CD8-positive, alpha-beta memory T cell (primary cell): ENCODE results near the gene GPR62. TPM values are rescaled to one million over a fixed set of nuclear protein-coding genes. Genes with fewer than 3 reads are reported as not detected.
"Not testable (repeated sequence)": the region's sequence is repeated elsewhere in the genome, so short reads cannot be mapped to it uniquely, and the experiment has no call there.

Experiments
- CTCF ChIA-PET: fragments of 350-600 bp; sonication (Branson Sonifier 250); formaldehyde crosslinking; loops from one replicate; lab custom pipeline; 2021; ENCODE audit warnings: antibody characterized with exemption; lab: Charles Lee
- POLR2A ChIA-PET: fragments of 350-600 bp; sonication (Branson Sonifier 250); formaldehyde crosslinking; loops from one replicate; lab custom pipeline; 2021; ENCODE audit warnings: antibody characterized with exemption; lab: Charles Lee
- DNase-seq, 5 donors: peaks; one replicate each; pipeline versions ENCODE4 v3.0.0 to v3.0.0-alpha.2; 2020 to 2022; ENCODE audit warnings: mixed read lengths in 1 of 5
- H3K27ac ChIP-seq: one replicate; pipeline ENCODE4 v1.7.0; 2013; ENCODE audit warnings: low read depth, mild to moderate bottlenecking, low read length, moderate library complexity
- H3K27me3 ChIP-seq: 2 replicates; pipeline ENCODE4 v1.7.0; 2013; ENCODE audit warnings: low read length, mild to moderate bottlenecking; ENCODE audit not compliant: insufficient read depth, poor library complexity, severe bottlenecking
- H3K36me3 ChIP-seq: 2 replicates; pipeline ENCODE4 v1.7.0; 2013; ENCODE audit warnings: mild to moderate bottlenecking, low read length, moderate library complexity; ENCODE audit not compliant: insufficient read depth
- H3K4me1 ChIP-seq: 2 replicates; pipeline ENCODE4 v1.7.0; 2013; ENCODE audit warnings: mild to moderate bottlenecking, low read length, moderate library complexity; ENCODE audit not compliant: insufficient read depth
- H3K4me3 ChIP-seq: 2 replicates; pipeline ENCODE4 v1.7.0; 2013; ENCODE audit warnings: mild to moderate bottlenecking, low read length
- H3K9me3 ChIP-seq: 2 replicates; pipeline ENCODE4 v1.7.0; 2013; ENCODE audit warnings: mild to moderate bottlenecking, low read length
- H3K27ac Mint-ChIP-seq, 8 donors: one replicate each; pipeline ENCODE4 v1.8.0; 2020 to 2021; ENCODE audit warnings: mixed read lengths in 8 of 8, mild to moderate bottlenecking in 6 of 8, inconsistent platforms in 3 of 8, moderate library complexity in 3 of 8
- H3K27me3 Mint-ChIP-seq, 2 donors: one replicate each; pipeline ENCODE4 v1.8.0; 2020 to 2021; ENCODE audit warnings: mixed read lengths in 2 of 2, mild to moderate bottlenecking in 1 of 2, moderate library complexity in 1 of 2
- H3K36me3 Mint-ChIP-seq, 3 donors: one replicate each; pipeline ENCODE4 v1.8.0; 2020 to 2021; ENCODE audit warnings: mixed read lengths in 3 of 3, inconsistent platforms in 1 of 3, mild to moderate bottlenecking in 1 of 3
- H3K4me1 Mint-ChIP-seq, 3 donors: one replicate each; pipeline ENCODE4 v1.8.0; 2020 to 2021; ENCODE audit warnings: mixed read lengths in 3 of 3, inconsistent platforms in 1 of 3, mild to moderate bottlenecking in 1 of 3
- H3K4me3 Mint-ChIP-seq, 7 donors: one replicate each; pipeline ENCODE4 v1.8.0; 2020 to 2021; ENCODE audit warnings: mixed read lengths in 7 of 7, mild to moderate bottlenecking in 6 of 7, moderate library complexity in 4 of 7, inconsistent platforms in 2 of 7
- H3K9me3 Mint-ChIP-seq, 5 donors: one replicate each; pipeline ENCODE4 v1.8.0; 2020 to 2022; ENCODE audit warnings: mixed read lengths in 5 of 5, mild to moderate bottlenecking in 3 of 5, moderate library complexity in 2 of 5, inconsistent platforms in 1 of 5
- polyA plus RNA-seq: library from polyadenylated mRNA; unstranded; fragments of 300-500 nt; fragmentation: Illumina TruSeq; gene quantifications from one replicate; pipeline ENCODE4 v1.2.3, GENCODE V29; 2021
- total RNA-seq, 2 experiments: library from RNA; stranded (reverse); gene quantifications; one replicate each; pipeline ENCODE4 v1.2.3, GENCODE V29; 2021

Gene GPR62
- total RNA-seq = not detected
- polyA plus RNA-seq = not detected

- peaks cover 2 to 6% (median 5%) of the 10 kb centered on the region in 3 donors for H3K36me3 Mint-ChIP-seq
- no peak within 1 kb of the TSS for H3K27ac Mint-ChIP-seq
- H3K4me1 Mint-ChIP-seq = peaks cover 5 to 9% (median 6%) of the 10 kb centered on the region in 3 donors
- H3K4me3 ChIP-seq = peak within 1 kb of the TSS; percentile 28
- no peak for DNase-seq
- H3K9me3 ChIP-seq = no peaks in the 10 kb centered on the region
- POLR2A ChIA-PET = no interaction called here
- H3K27me3 ChIP-seq = peaks cover 18% of the 10 kb centered on the region
- H3K4me1 ChIP-seq = peaks cover 6% of the 10 kb centered on the region
- no peak within 1 kb of the TSS for H3K27ac ChIP-seq
- peaks cover 22 to 42% of the 10 kb centered on the region in 2 donors for H3K27me3 Mint-ChIP-seq
- no peaks in the 10 kb centered on the region for H3K9me3 Mint-ChIP-seq
- no peaks in the 10 kb centered on the region for H3K36me3 ChIP-seq
- peak within 1 kb of the TSS in 1 of 7 donors; percentile 62 for H3K4me3 Mint-ChIP-seq
- CTCF ChIA-PET = interaction anchor here (0.7 to 3.0 kb wide), 4 partner anchors 9 to 19 kb away, joined by 3 to 13 read pairs (median 6); partner anchors contain the start of genes ABHD14A, ABHD14B, PARP3 and RRP9
Observed at GRCh38 chr3:51955175-51955892, at the start of gene GPR62. Gene GPR62, plus strand, starts transcription at chr3:51955381. Its CDS starts 272 bp downstream, at chr3:51955653.

DNA sequence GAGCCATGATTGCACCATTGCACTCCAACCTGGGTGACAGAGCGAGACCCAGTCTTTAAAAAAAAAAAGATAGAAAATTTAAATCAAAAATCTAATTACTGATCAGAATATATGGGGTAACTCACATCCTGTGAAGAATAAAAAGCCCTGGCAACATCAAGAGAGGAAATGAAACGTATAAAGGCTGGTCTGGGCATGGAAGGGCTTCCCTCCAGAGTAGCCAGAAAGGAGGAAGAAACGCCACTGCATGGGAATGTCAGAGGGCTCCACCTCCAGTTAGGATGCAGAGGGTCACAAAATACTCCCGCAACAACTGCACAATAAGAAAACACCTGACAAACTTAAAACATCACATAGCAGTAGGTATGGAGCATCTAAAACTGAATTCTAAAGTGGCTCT is 47.2 kb upstream of the GPR62 start:
- no peak overlapping the region for H3K4me3 Mint-ChIP-seq
- H3K4me1 ChIP-seq = no peaks in the 10 kb centered on the region
- peaks cover 0 to 40% (median 2%) of the 10 kb centered on the region in 3 donors for H3K36me3 Mint-ChIP-seq
- no peaks in the 10 kb centered on the region for H3K4me1 Mint-ChIP-seq
- H3K4me3 ChIP-seq = no peak overlapping the region
- no peaks in the 10 kb centered on the region for H3K9me3 ChIP-seq
- peaks cover 7 to 33% (median 24%) of the 10 kb centered on the region in 5 donors for H3K9me3 Mint-ChIP-seq
- ChIA-PET CTCF (no interaction called here), POLR2A (no interaction called here)
- no peak overlapping the region for H3K27ac ChIP-seq
- no peak overlapping the region for H3K27ac Mint-ChIP-seq
- no peaks in the 10 kb centered on the region for H3K36me3 ChIP-seq
- DNase-seq = no peak
- peaks cover 40 to 51% of the 10 kb centered on the region in 2 donors for H3K27me3 Mint-ChIP-seq
- no peaks in the 10 kb centered on the region for H3K27me3 ChIP-seq

- no peak overlapping the region for H3K27ac Mint-ChIP-seq
- peaks cover 3 to 20% of the 10 kb centered on the region in 2 donors for H3K27me3 Mint-ChIP-seq
- no peaks in the 10 kb centered on the region for H3K36me3 ChIP-seq
- ChIA-PET POLR2A (no interaction called here), CTCF (no interaction called here)
- H3K36me3 Mint-ChIP-seq = no peaks in the 10 kb centered on the region
- H3K9me3 Mint-ChIP-seq = no peaks in the 10 kb centered on the region
- no peak overlapping the region for H3K4me3 Mint-ChIP-seq
- DNase-seq = no peak
- H3K27ac ChIP-seq = no peak overlapping the region
- H3K4me1 Mint-ChIP-seq = no peaks in the 10 kb centered on the region
- no peaks in the 10 kb centered on the region for H3K4me1 ChIP-seq
- H3K4me3 ChIP-seq = no peak overlapping the region
- H3K27me3 ChIP-seq = no peaks in the 10 kb centered on the region
- H3K9me3 ChIP-seq = no peaks in the 10 kb centered on the region
Observed at GRCh38 chr3:51916418-51916817, 38.8 kb upstream of the GPR62 start.

GRCh38 chr3:51921081-51921578 is 34.1 kb upstream of the GPR62 start:
- no peaks in the 10 kb centered on the region for H3K4me1 Mint-ChIP-seq
- no peak overlapping the region for H3K27ac Mint-ChIP-seq
- H3K4me1 ChIP-seq = no peaks in the 10 kb centered on the region
- no peaks in the 10 kb centered on the region for H3K27me3 ChIP-seq
- H3K27ac ChIP-seq = no peak overlapping the region
- ChIA-PET CTCF (interaction anchor here (0.6 kb wide), 1 partner anchor 1661 kb away, joined by 3 read pairs; no protein-coding TSS in a partner anchor), POLR2A (no interaction called here)
- no peak overlapping the region for H3K4me3 Mint-ChIP-seq
- H3K9me3 Mint-ChIP-seq = no peaks in the 10 kb centered on the region
- DNase-seq = no peak
- no peak overlapping the region for H3K4me3 ChIP-seq
- no peaks in the 10 kb centered on the region for H3K36me3 Mint-ChIP-seq
- peaks cover 4 to 14% of the 10 kb centered on the region in 2 donors for H3K27me3 Mint-ChIP-seq
- H3K36me3 ChIP-seq = no peaks in the 10 kb centered on the region
- no peaks in the 10 kb centered on the region for H3K9me3 ChIP-seq

- no peaks in the 10 kb centered on the region for H3K4me1 Mint-ChIP-seq
- H3K4me3 Mint-ChIP-seq = no peak overlapping the region
- Histone ChIP-seq H3K27ac (no peak overlapping the region), H3K4me1 (no peaks in the 10 kb centered on the region), H3K9me3 (no peaks in the 10 kb centered on the region), H3K27me3 (no peaks in the 10 kb centered on the region), H3K4me3 (no peak overlapping the region), H3K36me3 (no peaks in the 10 kb centered on the region)
- DNase-seq = no peak
- no peak overlapping the region for H3K27ac Mint-ChIP-seq
- H3K9me3 Mint-ChIP-seq = no peaks in the 10 kb centered on the region
- peaks cover 0 to 2% of the 10 kb centered on the region in 2 donors for H3K27me3 Mint-ChIP-seq
- POLR2A ChIA-PET = no interaction called here
- H3K36me3 Mint-ChIP-seq = peaks cover 0 to 6% (median 0%) of the 10 kb centered on the region in 3 donors
- CTCF ChIA-PET = interaction anchor here (0.7 kb wide), 1 partner anchor 538 kb away, joined by 3 read pairs; no protein-coding TSS in a partner anchor
Observed at GRCh38 chr3:51927061-51927977, 27.9 kb upstream of the GPR62 start.

GRCh38 chr3:51928438-51928837 is 26.7 kb upstream of the GPR62 start:
- H3K36me3 ChIP-seq = no peaks in the 10 kb centered on the region
- Mint-ChIP-seq H3K9me3 (no peaks in the 10 kb centered on the region), H3K4me1 (no peaks in the 10 kb centered on the region), H3K4me3 (no peak overlapping the region), H3K27me3 (peaks cover 0 to 1% of the 10 kb centered on the region in 2 donors), H3K36me3 (peaks cover 0 to 15% (median 0%) of the 10 kb centered on the region in 3 donors), H3K27ac (no peak overlapping the region)
- no peaks in the 10 kb centered on the region for H3K4me1 ChIP-seq
- H3K27me3 ChIP-seq = no peaks in the 10 kb centered on the region
- no peak for DNase-seq
- POLR2A ChIA-PET = no interaction called here
- H3K9me3 ChIP-seq = no peaks in the 10 kb centered on the region
- CTCF ChIA-PET = no interaction called here
- no peak overlapping the region for H3K27ac ChIP-seq
- no peak overlapping the region for H3K4me3 ChIP-seq

DNA sequence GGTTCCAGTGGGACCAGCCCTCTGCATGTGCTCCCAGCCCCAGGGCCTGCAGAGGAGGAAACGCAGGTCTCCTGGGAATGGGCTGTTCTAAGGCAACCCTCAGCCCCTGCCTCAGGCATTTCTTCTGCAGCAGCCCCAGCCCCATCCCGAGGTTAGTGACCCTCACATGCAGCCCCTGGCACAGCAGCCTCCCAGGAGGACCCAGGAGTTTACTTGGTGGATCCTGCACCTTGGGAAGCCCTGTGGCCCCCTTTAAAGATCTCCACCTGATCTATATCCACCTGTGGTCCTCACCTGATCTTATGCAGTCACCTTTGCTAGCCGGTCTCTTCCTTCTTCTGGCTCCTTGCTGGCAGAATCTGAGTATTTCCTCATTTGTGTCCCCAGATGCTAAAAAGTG is 26.2 kb upstream of the GPR62 start:
- H3K36me3 ChIP-seq, H3K27ac ChIP-seq, H3K4me3 Mint-ChIP-seq, H3K4me1 ChIP-seq, DNase-seq, CTCF ChIA-PET, H3K9me3 Mint-ChIP-seq, H3K27ac Mint-ChIP-seq, POLR2A ChIA-PET, H3K9me3 ChIP-seq, H3K27me3 Mint-ChIP-seq, H3K4me1 Mint-ChIP-seq, H3K27me3 ChIP-seq, H3K4me3 ChIP-seq: not testable (repeated sequence)
- H3K36me3 Mint-ChIP-seq = peaks cover 0 to 20% (median 0%) of the 10 kb centered on the region in 3 donors
